ENCODE results near the gene TBC1D1. TPM values are rescaled to one million over a fixed set of nuclear protein-coding genes. Genes with fewer than 3 reads are reported as not detected.

Gene TBC1D1
- total RNA-seq, 4 donors from 2014 or later = 15.9 to 24.0 (median 20.0) TPM

- intact Hi-C loops (cut with DNase I; ENCODE audit: low total_unique reads) = no loop called here
- WGBS, 2 donors = 56 to 59% methylated on average over 21 of the region's 21 CpGs
- TF ChIP-seq CTCF (IDR thresholded peaks at IDR 0.05) (no peak), POLR2A (IDR thresholded peaks at IDR 0.05) (no peak)
- H3K4me3 ChIP-seq (ENCODE audit: low read depth, poor library complexity, severe bottlenecking) = no peak overlapping the region
- no peak for DNase-seq (ENCODE audit: low spot score in 2 of 2)
These were observed 17.8 kb downstream of the TBC1D1 start for GRCh38 chr4:37908488-37909331.

GRCh38 chr4:37909332-37910090, 18.6 kb downstream of the TBC1D1 start:
- intact Hi-C loops (cut with DNase I; ENCODE audit: low total_unique reads) = no loop called here
- 84 to 88% methylated on average over 8 of the region's 8 CpGs for WGBS, 2 donors
- H3K4me3 ChIP-seq (ENCODE audit: low read depth, poor library complexity, severe bottlenecking) = no peak overlapping the region
- TF ChIP-seq POLR2A (IDR thresholded peaks at IDR 0.05) = no peak
- TF ChIP-seq CTCF (IDR thresholded peaks at IDR 0.05) = no peak
- no peak for DNase-seq (ENCODE audit: low spot score in 2 of 2)

- WGBS, 2 donors = 70 to 77% methylated on average over 1 of the region's 1 CpG
- H3K4me3 ChIP-seq (ENCODE audit: low read depth, poor library complexity, severe bottlenecking) = no peak overlapping the region
- DNase-seq (ENCODE audit: low spot score in 2 of 2) = no peak
- intact Hi-C loops (cut with DNase I; ENCODE audit: low total_unique reads) = no loop called here
- TF ChIP-seq POLR2A (IDR thresholded peaks at IDR 0.05) = no peak
- TF ChIP-seq CTCF (IDR thresholded peaks at IDR 0.05) = no peak
These were observed 19.2 kb downstream of the TBC1D1 start for GRCh38 chr4:37910091-37910486.

GRCh38 chr4:37914539-37914938, 23.7 kb downstream of the TBC1D1 start:
- intact Hi-C loops (cut with DNase I; ENCODE audit: low total_unique reads) = no loop called here
- no peak for DNase-seq (ENCODE audit: low spot score in 2 of 2)
- TF ChIP-seq CTCF (IDR thresholded peaks at IDR 0.05) (no peak), POLR2A (IDR thresholded peaks at IDR 0.05) (no peak)
- WGBS, 2 donors = 87 to 91% methylated on average over 3 of the region's 3 CpGs
- H3K4me3 ChIP-seq (ENCODE audit: low read depth, poor library complexity, severe bottlenecking) = no peak overlapping the region

GRCh38 chr4:37917388-37917787, 26.5 kb downstream of the TBC1D1 start:
- TF ChIP-seq CTCF (IDR thresholded peaks at IDR 0.05) = no peak
- no peak for TF ChIP-seq POLR2A (IDR thresholded peaks at IDR 0.05)
- no peak overlapping the region for H3K4me3 ChIP-seq (ENCODE audit: low read depth, poor library complexity, severe bottlenecking)
- intact Hi-C loops (cut with DNase I; ENCODE audit: low total_unique reads) = no loop called here
- DNase-seq (ENCODE audit: low spot score in 2 of 2) = no peak
- WGBS, 2 donors = 85 to 89% methylated on average over 7 of the region's 7 CpGs
